Lower leg skin (tissue), 4 donors: ENCODE results near the gene STXBP2. TPM values are rescaled to one million over a fixed set of nuclear protein-coding genes. Genes with fewer than 3 reads are reported as not detected.

Source experiments
- DNase-seq, 2 donors: peaks; one replicate each; pipeline ENCODE4 v3.0.0-alpha.2; 2019; ENCODE audit warnings: low spot score in 2 of 2
- H3K4me3 ChIP-seq: fragments of 200-600 bp; sonication (generic); 2 replicates; pipeline ENCODE4 v1.5.1; 2017; ENCODE audit warnings: mild to moderate bottlenecking, low read depth; ENCODE audit not compliant: poor library complexity, severe bottlenecking
- POLR2A ChIP-seq, 2 donors: fragments of 450-650 bp; IDR thresholded peaks; one replicate each; pipeline ENCODE4 v1.6.1; 2016 to 2017; ENCODE audit warnings: antibody characterized with exemption in 2 of 2, mild to moderate bottlenecking in 1 of 2, moderate library complexity in 1 of 2
- WGBS, 2 donors: methylation state at CpG; one replicate each; pipeline ENCODE4 v1.1.5; 2018; 5-methylcytosine and 5-hydroxymethylcytosine counted together
- intact Hi-C: fragments of 100-400 bp; cut with DNase I; formaldehyde crosslinking; loops from one replicate; pipeline ENCODE4 v1.15.0; 2023; ENCODE audit warnings: low total_unique reads
- microRNA-seq, 2 donors: library from miRNA; unstranded; fragments of <30 nt; microRNA quantifications; one replicate each; pipeline ENCODE4, GENCODE V29; 2016; ENCODE audit warnings: borderline replicate concordance in 2 of 2, borderline number of aligned reads in 1 of 2
- total RNA-seq, 4 donors: library from RNA; depleted of rRNA; stranded (reverse); fragments of >200 nt; gene quantifications; one replicate each; pipeline ENCODE4 v1.1.0, GENCODE V29; 2016
- TF ChIP-seq, protein P1 (sequence below), 3 donors: fragments of 450-650 bp; IDR thresholded peaks; one replicate each; pipeline ENCODE4 v1.5.1; 2016; ENCODE audit warnings: antibody characterized with exemption in 3 of 3, mild to moderate bottlenecking in 3 of 3, moderate library complexity in 2 of 3

STXBP2 gene
- total RNA-seq, 4 donors from 2014 or later: 43.8 to 109 (median 69.9) TPM

DNA sequence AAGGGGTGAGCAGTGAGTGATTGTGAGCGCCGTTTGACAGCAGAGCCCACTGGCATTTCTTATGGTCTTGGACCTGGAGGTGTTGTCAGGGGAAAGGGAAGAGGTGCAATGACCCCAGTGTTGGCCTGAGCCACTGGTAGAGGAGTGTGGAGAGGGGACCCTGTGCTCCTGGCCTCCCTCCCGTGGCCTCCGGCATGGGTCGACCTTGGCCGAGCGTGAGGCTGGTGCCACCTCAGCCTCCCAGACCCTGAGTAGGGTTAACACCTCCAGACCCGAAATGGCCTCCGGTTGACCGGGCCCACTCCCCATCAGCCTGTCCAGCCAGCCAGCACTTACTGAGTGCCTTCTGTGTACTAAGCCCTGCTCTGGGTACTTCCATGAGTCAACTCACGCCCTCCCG is 50.3 kb downstream of the STXBP2 start:
- WGBS, 2 donors: 81 to 83% methylated on average over 9 to 12 of the region's 12 CpGs
- TF ChIP-seq, protein P1, sequence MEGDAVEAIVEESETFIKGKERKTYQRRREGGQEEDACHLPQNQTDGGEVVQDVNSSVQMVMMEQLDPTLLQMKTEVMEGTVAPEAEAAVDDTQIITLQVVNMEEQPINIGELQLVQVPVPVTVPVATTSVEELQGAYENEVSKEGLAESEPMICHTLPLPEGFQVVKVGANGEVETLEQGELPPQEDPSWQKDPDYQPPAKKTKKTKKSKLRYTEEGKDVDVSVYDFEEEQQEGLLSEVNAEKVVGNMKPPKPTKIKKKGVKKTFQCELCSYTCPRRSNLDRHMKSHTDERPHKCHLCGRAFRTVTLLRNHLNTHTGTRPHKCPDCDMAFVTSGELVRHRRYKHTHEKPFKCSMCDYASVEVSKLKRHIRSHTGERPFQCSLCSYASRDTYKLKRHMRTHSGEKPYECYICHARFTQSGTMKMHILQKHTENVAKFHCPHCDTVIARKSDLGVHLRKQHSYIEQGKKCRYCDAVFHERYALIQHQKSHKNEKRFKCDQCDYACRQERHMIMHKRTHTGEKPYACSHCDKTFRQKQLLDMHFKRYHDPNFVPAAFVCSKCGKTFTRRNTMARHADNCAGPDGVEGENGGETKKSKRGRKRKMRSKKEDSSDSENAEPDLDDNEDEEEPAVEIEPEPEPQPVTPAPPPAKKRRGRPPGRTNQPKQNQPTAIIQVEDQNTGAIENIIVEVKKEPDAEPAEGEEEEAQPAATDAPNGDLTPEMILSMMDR (IDR thresholded peaks at IDR 0.05): no peak
- TF ChIP-seq POLR2A (IDR thresholded peaks at IDR 0.05): no peak
- no peak overlapping the region for H3K4me3 ChIP-seq
- no peak for DNase-seq
- intact Hi-C loops: loop anchor here (10.0 kb wide), 1 partner anchor 332 kb away; no protein-coding TSS in a partner anchor

- intact Hi-C loops: loop anchor here (10.0 kb wide), 1 partner anchor 334 kb away; no protein-coding TSS in a partner anchor
- 35 to 50% methylated on average over 18 to 23 of the region's 23 CpGs for WGBS, 2 donors
- no peak for DNase-seq
- TF ChIP-seq, protein P1 (IDR thresholded peaks at IDR 0.05): no peak
- TF ChIP-seq POLR2A (IDR thresholded peaks at IDR 0.05): no peak
- no peak overlapping the region for H3K4me3 ChIP-seq
Measured at GRCh38 chr19:7689165-7689564, 52.3 kb downstream of the STXBP2 start.

- TF ChIP-seq, protein P1 (IDR thresholded peaks at IDR 0.05): no peak
- TF ChIP-seq POLR2A (IDR thresholded peaks at IDR 0.05): no peak
- no peak for DNase-seq
- 78 to 94% methylated on average over 8 of the region's 8 CpGs for WGBS, 2 donors
- intact Hi-C loops: no loop called here
- no peak overlapping the region for H3K4me3 ChIP-seq
Measured at GRCh38 chr19:7690779-7691258, 53.9 kb downstream of the STXBP2 start.

GRCh38 chr19:7691497-7691896 is 54.6 kb downstream of the STXBP2 start:
- DNase-seq: no peak
- intact Hi-C loops: no loop called here
- no peak for TF ChIP-seq POLR2A (IDR thresholded peaks at IDR 0.05)
- TF ChIP-seq, protein P1 (IDR thresholded peaks at IDR 0.05): no peak
- no peak overlapping the region for H3K4me3 ChIP-seq

- no peak for DNase-seq
- TF ChIP-seq POLR2A (IDR thresholded peaks at IDR 0.05): no peak
- TF ChIP-seq, protein P1 (IDR thresholded peaks at IDR 0.05): no peak
- no peak overlapping the region for H3K4me3 ChIP-seq
- intact Hi-C loops: no loop called here
- WGBS, 2 donors: 77 to 92% methylated on average over 13 of the region's 13 CpGs
Measured at GRCh38 chr19:7692417-7693088, 55.6 kb downstream of the STXBP2 start.

- DNase-seq: no peak
- WGBS, 2 donors: 50 to 57% methylated on average over 4 of the region's 4 CpGs
- H3K4me3 ChIP-seq: no peak overlapping the region
- TF ChIP-seq POLR2A (IDR thresholded peaks at IDR 0.05): no peak
- intact Hi-C loops: no loop called here
Measured at GRCh38 chr19:7694499-7694898, 57.6 kb downstream of the STXBP2 start.

Small RNAs within 50 kb of the gene (microRNA-seq; reads per million reads assigned to microRNA genes)
- gene MIR6792: 0 to 0.68 reads per million in 2 donors

Other genes with a start within 250 kb of the STXBP2 start
- gene PEX11G, start 148.1 kb upstream of the STXBP2 start, total RNA-seq: 1 to 10 TPM; 3.2 to 8.2 (median 4.7) TPM
- 10 to 100 TPM; 30.4 to 42.8 (median 36.9) TPM for gene ZNF358, start 121.0 kb upstream of the STXBP2 start, total RNA-seq
- gene MCOLN1, start 114.5 kb upstream of the STXBP2 start, total RNA-seq: 10 to 100 TPM; 15.2 to 37.7 (median 28.6) TPM
- 10 to 100 TPM; 58.3 to 89.8 (median 71.0) TPM for gene PNPLA6, start 101.4 kb upstream of the STXBP2 start, total RNA-seq
- 100 to 1,000 TPM in 3 of 4 donors, 10 to 100 TPM in 1; 75.3 to 174 (median 110) TPM for gene CAMSAP3, start 41.2 kb upstream of the STXBP2 start, total RNA-seq
- gene XAB2, start 7.6 kb upstream of the STXBP2 start, total RNA-seq: 10 to 100 TPM; 55.9 to 99.1 (median 67.7) TPM
- 100 to 1,000 TPM in 1 of 4 donors, 10 to 100 TPM in 2, 1 to 10 TPM in 1; 9.0 to 267 (median 19.1) TPM for gene PET100, start 7.3 kb upstream of the STXBP2 start, total RNA-seq
- gene PCP2, start 3.4 kb upstream of the STXBP2 start, total RNA-seq: 1 to 10 TPM in 3 of 4 donors, not detected in 1; 1.1 to 6.5 (median 4.2) TPM
- gene RETN, start 31.9 kb downstream of the STXBP2 start, total RNA-seq: not detected
- not detected for gene MCEMP1, start 40.0 kb downstream of the STXBP2 start, total RNA-seq
- gene TRAPPC5, start 43.7 kb downstream of the STXBP2 start, total RNA-seq: 100 to 1,000 TPM; 115 to 197 (median 143) TPM
- not detected for gene FCER2, start 65.0 kb downstream of the STXBP2 start, total RNA-seq
- 1 to 10 TPM in 1 of 4 donors, under 1 TPM in 1, not detected in 2; 0.36 to 2.3 TPM for gene CLEC4G, start 95.0 kb downstream of the STXBP2 start, total RNA-seq
- gene CD209, start 110.4 kb downstream of the STXBP2 start, total RNA-seq: 1 to 10 TPM in 2 of 4 donors, under 1 TPM in 2; 0.55 to 2.1 (median 1.4) TPM
- not detected for gene CLEC4M, start 126.1 kb downstream of the STXBP2 start, total RNA-seq
- 10 to 100 TPM; 16.2 to 23.3 (median 20.0) TPM for gene EVI5L, start 193.1 kb downstream of the STXBP2 start, total RNA-seq
- gene PRR36, start 237.3 kb downstream of the STXBP2 start, total RNA-seq: under 1 TPM; 0.72 to 0.93 (median 0.83) TPM